HFF-Myc (cell line): ENCODE measurements around the gene RHBDL3.
"Not testable (repeated sequence)": the region's sequence is repeated elsewhere in the genome, so short reads cannot be mapped to it uniquely, and the experiment has no call there.

Experiments
- DNase-seq: peaks from one replicate; pipeline ENCODE4 v3.0.0-alpha.2; 2011; ENCODE audit warnings: low read depth; ENCODE audit errors: extremely low read depth
- H3K4me3 ChIP-seq: replicated peaks from 2 replicates; pipeline ENCODE4 v1.5.1; 2011; ENCODE audit warnings: low read depth, mild to moderate bottlenecking, control low read depth, low read length
- TF ChIP-seq, protein P1 (sequence below): IDR thresholded peaks from 2 replicates; pipeline ENCODE4 v1.5.1; 2012; ENCODE audit warnings: mild to moderate bottlenecking, low read depth, low read length, control low read depth; ENCODE audit errors: missing control alignments

The RHBDL3 gene

DNA sequence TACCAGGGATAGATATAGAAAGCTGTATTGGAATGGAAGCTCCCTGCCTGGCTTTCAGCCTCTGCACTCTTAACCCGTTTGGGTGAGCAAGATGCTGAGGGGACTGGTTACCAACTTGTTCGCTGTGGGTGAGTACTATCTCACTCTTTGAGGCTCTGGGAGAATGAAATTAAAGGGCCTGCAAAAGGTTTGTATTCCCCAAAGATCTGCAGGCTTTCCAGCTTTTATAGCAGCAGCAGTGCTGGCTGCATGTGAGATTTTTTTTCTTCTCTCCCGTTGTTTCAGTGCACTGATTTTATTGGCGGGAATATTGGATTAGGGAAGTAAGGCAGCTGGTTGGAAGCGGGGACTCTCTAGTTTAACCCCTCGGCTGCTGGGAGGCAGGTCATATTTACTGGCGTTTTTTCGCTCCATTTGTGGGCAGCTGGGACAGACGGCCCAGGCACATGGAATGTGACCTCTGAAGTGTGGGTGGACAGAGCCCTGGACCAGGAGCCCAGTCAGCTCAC lies 45.5 kb downstream of the RHBDL3 start:
- TF ChIP-seq, protein P1, sequence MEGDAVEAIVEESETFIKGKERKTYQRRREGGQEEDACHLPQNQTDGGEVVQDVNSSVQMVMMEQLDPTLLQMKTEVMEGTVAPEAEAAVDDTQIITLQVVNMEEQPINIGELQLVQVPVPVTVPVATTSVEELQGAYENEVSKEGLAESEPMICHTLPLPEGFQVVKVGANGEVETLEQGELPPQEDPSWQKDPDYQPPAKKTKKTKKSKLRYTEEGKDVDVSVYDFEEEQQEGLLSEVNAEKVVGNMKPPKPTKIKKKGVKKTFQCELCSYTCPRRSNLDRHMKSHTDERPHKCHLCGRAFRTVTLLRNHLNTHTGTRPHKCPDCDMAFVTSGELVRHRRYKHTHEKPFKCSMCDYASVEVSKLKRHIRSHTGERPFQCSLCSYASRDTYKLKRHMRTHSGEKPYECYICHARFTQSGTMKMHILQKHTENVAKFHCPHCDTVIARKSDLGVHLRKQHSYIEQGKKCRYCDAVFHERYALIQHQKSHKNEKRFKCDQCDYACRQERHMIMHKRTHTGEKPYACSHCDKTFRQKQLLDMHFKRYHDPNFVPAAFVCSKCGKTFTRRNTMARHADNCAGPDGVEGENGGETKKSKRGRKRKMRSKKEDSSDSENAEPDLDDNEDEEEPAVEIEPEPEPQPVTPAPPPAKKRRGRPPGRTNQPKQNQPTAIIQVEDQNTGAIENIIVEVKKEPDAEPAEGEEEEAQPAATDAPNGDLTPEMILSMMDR, result no peak
- no peak overlapping the region for H3K4me3 ChIP-seq
- DNase-seq, result no peak

DNA sequence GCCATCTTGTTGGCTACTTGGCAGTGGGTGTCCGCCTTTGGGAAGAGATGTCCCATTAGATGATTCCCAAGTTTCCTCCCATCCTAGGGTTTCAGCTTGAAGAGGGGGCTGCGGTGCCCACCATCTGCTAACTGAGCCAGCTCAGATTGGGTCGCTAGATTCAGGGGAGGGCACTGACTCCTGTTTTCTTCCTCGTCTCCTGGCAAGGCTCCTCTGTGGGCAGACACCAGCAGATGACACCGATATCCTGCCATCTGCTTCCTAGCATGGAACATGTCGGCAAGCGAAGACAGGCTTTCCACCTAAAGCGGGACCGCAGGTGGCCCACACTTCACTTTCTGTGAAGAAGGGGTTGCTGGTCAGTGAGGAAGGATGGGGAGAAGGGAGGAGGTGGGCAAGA lies 49.0 kb downstream of the RHBDL3 start:
- no peak for DNase-seq
- TF ChIP-seq, protein P1, result no peak
- H3K4me3 ChIP-seq, result no peak overlapping the region

DNA sequence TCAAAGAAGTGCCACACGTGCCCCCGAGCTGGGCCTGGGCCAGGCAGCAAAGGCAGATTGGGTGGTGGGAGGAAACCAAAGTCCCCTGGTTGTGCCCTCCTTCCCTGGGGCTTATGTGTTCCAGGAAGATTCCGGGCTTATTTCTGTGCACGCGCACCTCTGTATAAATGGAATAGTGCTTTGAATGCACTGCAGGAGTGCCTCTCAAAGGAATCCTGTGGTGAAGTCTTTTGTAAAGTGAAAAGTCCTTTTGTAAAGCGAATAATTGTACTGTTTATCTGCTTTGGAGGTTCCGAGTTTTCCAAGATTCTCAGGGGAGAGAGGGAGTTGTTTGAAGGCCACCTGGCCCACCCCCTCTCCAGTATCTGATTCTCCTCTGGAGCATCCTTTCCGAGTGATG lies 49.5 kb downstream of the RHBDL3 start:
- DNase-seq, result no peak
- no peak overlapping the region for H3K4me3 ChIP-seq
- TF ChIP-seq, protein P1, result no peak

DNA sequence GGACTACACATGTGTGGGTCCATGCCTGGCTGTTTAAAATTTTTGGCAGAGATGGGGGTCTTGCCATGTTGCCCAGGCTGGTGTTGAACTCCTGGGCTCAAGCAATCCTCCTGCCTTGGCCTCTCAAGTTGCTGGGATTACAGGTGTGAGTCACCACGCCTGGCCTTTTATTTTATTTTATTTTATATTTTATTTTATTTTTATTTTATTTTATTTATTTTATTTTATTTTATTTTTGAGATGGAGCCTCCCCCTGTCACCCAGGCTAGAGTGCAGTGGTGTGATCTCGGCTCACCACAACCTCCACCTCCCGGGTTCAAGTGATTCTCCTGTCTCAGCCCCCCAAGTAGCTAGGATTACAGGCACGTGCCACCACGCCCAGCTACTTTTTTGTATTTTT lies 51.0 kb downstream of the RHBDL3 start:
- not testable (repeated sequence) for H3K4me3 ChIP-seq, DNase-seq

DNA sequence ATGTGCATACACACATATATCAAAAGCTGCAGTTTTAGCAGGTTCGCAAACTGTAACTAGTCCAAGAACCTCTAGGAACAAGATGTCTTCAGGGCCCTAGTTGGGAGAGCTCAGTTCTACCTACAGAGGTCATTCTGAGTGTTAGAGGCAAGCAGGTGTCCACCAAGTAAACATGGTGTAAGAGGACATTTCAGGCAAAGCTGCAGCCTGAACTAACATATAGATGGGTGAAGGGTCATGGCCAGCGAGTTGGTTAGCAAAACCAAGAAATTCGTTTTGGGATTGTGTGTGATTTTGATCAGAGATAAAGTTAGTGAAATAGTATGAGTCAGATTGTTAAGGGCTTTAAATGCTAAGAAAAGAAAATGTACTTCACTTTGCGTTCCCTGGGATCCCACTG lies 51.7 kb downstream of the RHBDL3 start:
- TF ChIP-seq, protein P1, result no peak
- no peak overlapping the region for H3K4me3 ChIP-seq
- no peak for DNase-seq

GRCh38 chr17:32318071-32318470 lies 52.4 kb downstream of the RHBDL3 start:
- TF ChIP-seq, protein P1, result no peak
- no peak for DNase-seq
- H3K4me3 ChIP-seq, result no peak overlapping the region

GRCh38 chr17:32319548-32319905 lies 53.9 kb downstream of the RHBDL3 start:
- TF ChIP-seq, protein P1, result peak; percentile 97
- peak; percentile 30 for DNase-seq
- no peak overlapping the region for H3K4me3 ChIP-seq

- not testable (repeated sequence) for DNase-seq, H3K4me3 ChIP-seq
These were observed 54.4 kb downstream of the RHBDL3 start for GRCh38 chr17:32320080-32320479.
